HepG2 (cell line): ENCODE measurements around the gene VANGL2.

Experiments
- HNRNPH1 ChIP-seq: fragments of 200-400 bp; formaldehyde crosslinking; optimal IDR thresholded peaks from 2 replicates; pipeline ENCODE3; 2017; ENCODE audit warnings: mild to moderate bottlenecking, low read depth, low read length
- IRF1 ChIP-seq: sonication (generic); formaldehyde crosslinking; IDR thresholded peaks from 2 replicates; pipeline ENCODE4 v1.4.0; 2020; ENCODE audit warnings: low read depth, mild to moderate bottlenecking, missing genetic modification reagents
- POLR2A ChIP-seq, 2 experiments: IDR thresholded peaks; 2 replicates each; pipeline ENCODE4 v1.6.1; 2011; ENCODE audit warnings: low read depth in 2 of 2, low read length in 2 of 2, mild to moderate bottlenecking in 1 of 2, moderate library complexity in 1 of 2; ENCODE audit not compliant: insufficient read depth in 1 of 2
- POLR2AphosphoS5 ChIP-seq: IDR thresholded peaks from 2 replicates; pipeline ENCODE4 v1.6.1; 2012; ENCODE audit warnings: low read depth, low read length
- ZNF672 ChIP-seq: sonication (generic); formaldehyde crosslinking; IDR thresholded peaks from 2 replicates; pipeline ENCODE4 v1.8.1; 2022; ENCODE audit warnings: missing genetic modification reagents
- TF ChIP-seq, protein P1 (sequence below): sonication (generic); formaldehyde crosslinking; IDR thresholded peaks from 2 replicates; pipeline ENCODE4 v1.5.0; 2020; ENCODE audit warnings: mild to moderate bottlenecking, missing genetic modification reagents, moderate library complexity

GRCh38 chr1:160438317-160438918 lies 38.1 kb downstream of the VANGL2 start:
- TF ChIP-seq HNRNPH1 (no peak), ZNF672 (CRISPR knock-in tag) (no peak), POLR2A (IDR thresholded peaks at IDR 0.05; ENCODE audit: insufficient read depth in 1 of 2, low read depth in 2 of 2, low read length in 2 of 2) (no peak), POLR2AphosphoS5 (no peak), IRF1 (CRISPR knock-in tag) (no peak)
- TF ChIP-seq, protein P1, sequence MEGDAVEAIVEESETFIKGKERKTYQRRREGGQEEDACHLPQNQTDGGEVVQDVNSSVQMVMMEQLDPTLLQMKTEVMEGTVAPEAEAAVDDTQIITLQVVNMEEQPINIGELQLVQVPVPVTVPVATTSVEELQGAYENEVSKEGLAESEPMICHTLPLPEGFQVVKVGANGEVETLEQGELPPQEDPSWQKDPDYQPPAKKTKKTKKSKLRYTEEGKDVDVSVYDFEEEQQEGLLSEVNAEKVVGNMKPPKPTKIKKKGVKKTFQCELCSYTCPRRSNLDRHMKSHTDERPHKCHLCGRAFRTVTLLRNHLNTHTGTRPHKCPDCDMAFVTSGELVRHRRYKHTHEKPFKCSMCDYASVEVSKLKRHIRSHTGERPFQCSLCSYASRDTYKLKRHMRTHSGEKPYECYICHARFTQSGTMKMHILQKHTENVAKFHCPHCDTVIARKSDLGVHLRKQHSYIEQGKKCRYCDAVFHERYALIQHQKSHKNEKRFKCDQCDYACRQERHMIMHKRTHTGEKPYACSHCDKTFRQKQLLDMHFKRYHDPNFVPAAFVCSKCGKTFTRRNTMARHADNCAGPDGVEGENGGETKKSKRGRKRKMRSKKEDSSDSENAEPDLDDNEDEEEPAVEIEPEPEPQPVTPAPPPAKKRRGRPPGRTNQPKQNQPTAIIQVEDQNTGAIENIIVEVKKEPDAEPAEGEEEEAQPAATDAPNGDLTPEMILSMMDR (CRISPR knock-in tag), result no peak
